GM18498 (cell line): ENCODE results near the gene CDKN2AIPNL.
"Not testable (repeated sequence)": the region's sequence is repeated elsewhere in the genome, so short reads cannot be mapped to it uniquely, and the experiment has no call there.

Source experiments
- ATAC-seq: cut with Tn5 transposase; IDR thresholded peaks from one replicate; pipeline ENCODE4 v1.9.1; 2021; ENCODE audit warnings: mild to moderate bottlenecking, moderate library complexity; ENCODE audit not compliant: unreplicated experiment

The CDKN2AIPNL gene

GRCh38 chr5:134403951-134404350 is 7.7 kb downstream of the CDKN2AIPNL start:
- ATAC-seq: no peak

GRCh38 chr5:134398609-134399155 is 13.0 kb downstream of the CDKN2AIPNL start:
- no peak for ATAC-seq

GRCh38 chr5:134397196-134397595 is 14.5 kb downstream of the CDKN2AIPNL start:
- ATAC-seq: no peak

DNA sequence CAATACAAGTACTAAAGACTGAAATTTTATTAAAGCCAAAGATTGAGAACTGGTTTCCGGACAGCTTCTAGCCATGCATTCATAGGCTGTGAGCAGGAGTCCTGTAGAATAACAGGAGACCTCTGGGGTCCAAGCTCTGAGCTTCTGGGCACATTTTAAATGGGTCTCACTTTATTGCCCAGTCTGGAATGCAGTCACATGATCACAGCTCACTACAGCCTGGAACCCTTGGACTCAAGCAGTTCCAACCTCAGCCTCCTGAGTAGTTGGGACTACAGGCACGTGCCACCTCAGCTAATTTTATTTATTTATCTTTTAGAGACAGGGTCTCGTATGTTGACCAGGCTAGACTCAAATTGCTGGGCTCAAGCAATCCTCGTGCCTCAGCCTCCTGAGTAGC is 15.4 kb downstream of the CDKN2AIPNL start:
- no peak for ATAC-seq

DNA sequence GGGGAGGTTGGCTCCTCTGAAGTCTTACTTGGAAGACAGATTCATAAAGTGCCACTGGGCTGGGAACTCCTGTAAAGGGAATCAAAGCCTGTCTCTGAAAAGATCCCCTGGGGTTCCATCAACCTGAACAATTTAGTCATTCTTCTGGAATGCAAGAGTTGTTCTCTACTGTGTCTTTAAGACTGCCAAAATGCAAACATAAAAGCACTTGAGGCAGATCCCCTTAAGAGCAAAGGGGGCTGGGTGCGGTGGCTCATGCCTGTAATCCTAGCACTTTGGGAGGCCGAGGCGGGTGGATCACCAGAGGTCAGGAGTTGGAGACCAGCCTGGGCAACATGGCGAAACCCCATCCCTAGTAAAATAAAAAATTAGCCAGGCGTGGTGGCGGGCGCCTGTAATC is 16.7 kb downstream of the CDKN2AIPNL start:
- no peak for ATAC-seq

DNA sequence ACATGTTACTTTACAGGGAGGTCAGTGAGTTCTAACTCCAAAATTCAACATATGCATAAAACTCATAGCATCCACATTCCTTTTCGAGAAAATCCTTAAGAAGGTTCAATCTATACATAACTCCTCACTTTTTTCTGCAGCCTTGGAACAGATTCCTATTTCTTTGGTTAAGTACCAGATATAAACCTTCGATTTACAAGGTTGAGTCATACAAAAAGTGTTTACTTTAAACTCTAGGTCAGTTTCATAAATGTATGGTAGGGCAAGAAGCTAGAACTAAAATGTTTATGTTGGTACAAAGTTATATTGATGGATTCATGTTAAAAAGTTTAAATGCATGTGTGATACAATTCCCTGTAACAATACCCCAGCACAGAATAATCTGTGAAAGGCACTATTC is 19.4 kb downstream of the CDKN2AIPNL start:
- ATAC-seq: no peak

GRCh38 chr5:134387443-134387842 is 24.2 kb downstream of the CDKN2AIPNL start:
- ATAC-seq: no peak

GRCh38 chr5:134383980-134384697 is 27.5 kb downstream of the CDKN2AIPNL start:
- ATAC-seq: no peak

DNA sequence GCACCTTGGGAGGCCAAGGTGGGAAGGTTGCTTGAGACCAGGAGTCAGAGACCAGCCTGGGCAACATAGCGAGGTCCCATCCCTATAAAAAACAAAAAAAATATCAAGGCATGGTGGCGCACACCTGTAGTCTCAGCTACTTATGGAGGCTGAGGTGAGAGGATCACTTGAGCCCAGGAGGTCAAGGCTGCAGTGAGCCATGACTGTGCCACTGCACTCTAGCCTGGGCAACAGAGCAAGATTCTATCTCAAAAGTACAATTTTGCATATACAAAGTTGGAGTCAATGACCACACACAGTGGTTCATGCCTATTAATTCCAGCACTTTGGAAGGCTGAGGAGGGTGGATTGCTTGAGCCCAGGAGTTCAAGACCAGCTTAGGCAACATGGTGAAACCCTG is 29.5 kb downstream of the CDKN2AIPNL start:
- not testable (repeated sequence) for ATAC-seq

DNA sequence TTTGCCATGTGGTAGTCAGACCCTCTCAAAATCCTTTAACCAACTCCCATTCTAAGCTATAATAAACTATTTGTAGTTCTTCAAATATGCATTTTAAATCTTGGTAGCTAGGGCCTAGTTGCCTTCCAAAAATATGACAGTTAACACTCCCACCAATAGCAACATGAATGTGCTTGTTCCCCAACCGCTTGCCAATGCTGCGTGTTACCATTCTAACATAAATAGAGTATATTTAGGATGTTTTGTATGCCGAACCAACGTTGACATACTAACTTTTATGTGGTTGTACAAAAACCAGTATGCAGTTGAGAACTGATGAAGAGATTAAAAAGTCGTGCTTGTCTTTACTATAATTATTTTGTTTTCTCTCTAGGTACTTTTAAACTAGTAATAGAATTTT is 31.3 kb downstream of the CDKN2AIPNL start:
- no peak for ATAC-seq

GRCh38 chr5:134374232-134374631 is 37.4 kb downstream of the CDKN2AIPNL start:
- no peak for ATAC-seq

GRCh38 chr5:134373633-134374032 is 38.0 kb downstream of the CDKN2AIPNL start:
- not testable (repeated sequence) for ATAC-seq

GRCh38 chr5:134371834-134372340 is 39.8 kb downstream of the CDKN2AIPNL start:
- ATAC-seq: peak; percentile 2

DNA sequence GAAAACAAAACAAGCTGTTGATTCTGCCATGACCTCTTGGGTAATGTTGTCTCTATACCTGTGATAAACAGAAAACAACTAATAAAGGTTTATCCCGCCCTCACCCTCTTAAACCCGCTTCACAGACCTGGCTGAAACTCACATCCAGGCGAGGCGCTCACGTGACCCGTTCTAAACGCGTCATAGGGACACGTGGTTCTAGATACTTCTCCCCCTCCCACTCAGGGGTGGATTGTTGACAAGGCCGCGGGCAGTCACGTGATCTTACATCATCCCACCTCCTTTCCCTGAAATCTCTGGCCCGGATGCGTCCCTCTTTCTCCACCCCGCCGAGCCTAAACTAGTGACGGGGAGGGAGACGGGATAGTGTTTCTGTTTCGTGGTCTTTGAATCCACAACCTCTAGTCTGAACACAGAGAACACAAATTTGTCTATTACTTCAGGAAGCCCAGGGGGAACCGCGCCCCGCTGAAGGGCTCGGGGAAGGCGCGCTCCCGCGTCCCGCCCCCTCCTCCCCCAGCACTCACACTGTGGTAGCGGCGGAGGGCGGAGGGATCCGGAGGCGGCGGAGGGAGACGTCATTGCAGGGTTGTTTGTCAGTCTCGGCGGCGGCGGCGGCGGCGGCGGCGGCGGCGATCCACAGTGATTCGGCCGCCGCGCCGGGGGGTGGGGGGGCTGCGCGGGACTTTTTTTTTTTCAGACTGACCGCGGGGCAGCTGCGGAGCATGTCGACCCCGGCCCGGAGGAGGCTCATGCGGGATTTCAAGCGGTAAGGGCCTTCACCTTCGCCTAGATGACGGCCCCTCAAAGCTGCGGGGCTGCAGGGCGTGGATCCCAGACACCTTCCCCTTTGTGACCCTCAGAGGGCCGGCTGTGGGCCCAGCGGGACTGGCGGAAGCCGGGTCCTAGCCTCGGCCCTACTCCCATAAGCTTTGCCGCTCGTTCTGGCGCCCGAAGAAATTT is 40.5 kb downstream of the CDKN2AIPNL start, which contains the start of gene UBE2B:
Gene UBE2B, plus strand, starts transcription at position 699 of the 963 bp plus-strand sequence. Its CDS starts 27 bp downstream, at position 726.
- ATAC-seq: peak; percentile 80

DNA sequence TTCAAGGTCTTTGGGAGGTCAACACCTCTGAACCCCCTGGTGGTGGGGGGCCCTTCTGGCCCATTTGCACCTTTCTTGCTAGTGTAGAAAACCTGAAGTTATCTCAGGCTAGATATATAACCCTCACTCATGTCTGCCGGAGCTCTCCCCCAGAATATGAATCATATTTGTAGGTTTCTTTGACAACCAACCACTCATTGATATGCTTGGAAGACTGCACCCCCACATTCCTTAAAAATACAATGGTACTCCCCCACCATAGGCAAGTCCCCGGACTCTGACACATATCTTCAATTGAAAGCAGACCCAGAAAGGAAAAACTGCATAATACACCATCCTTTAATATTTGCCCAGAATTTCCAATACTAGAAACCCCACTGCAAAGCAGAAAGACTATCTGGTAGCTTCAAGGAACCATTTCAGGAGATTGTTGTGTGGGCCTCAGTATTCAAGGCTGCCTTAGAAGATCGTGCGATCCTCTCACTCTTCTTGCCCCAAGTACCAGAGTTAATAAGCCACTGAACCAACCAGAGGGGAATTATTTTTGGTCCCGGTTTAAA is 41.3 kb downstream of the CDKN2AIPNL start:
- peak; percentile 5 for ATAC-seq

GRCh38 chr5:134365604-134366003 is 46.1 kb downstream of the CDKN2AIPNL start:
- no peak for ATAC-seq

- ATAC-seq: no peak
Observed at GRCh38 chr5:134355681-134356080, 56.0 kb downstream of the CDKN2AIPNL start.
